Limb (tissue), 2 donors: Measurements from ENCODE around the gene PLEKHA7.
"Not testable (repeated sequence)": the region's sequence is repeated elsewhere in the genome, so short reads cannot be mapped to it uniquely, and the experiment has no call there.

Experiments used
- DNase-seq, 2 donors: peaks; one replicate each; pipeline ENCODE4 v3.0.0-alpha.2; 2016; ENCODE audit errors: extremely low spot score in 2 of 2

Gene PLEKHA7, protein sequence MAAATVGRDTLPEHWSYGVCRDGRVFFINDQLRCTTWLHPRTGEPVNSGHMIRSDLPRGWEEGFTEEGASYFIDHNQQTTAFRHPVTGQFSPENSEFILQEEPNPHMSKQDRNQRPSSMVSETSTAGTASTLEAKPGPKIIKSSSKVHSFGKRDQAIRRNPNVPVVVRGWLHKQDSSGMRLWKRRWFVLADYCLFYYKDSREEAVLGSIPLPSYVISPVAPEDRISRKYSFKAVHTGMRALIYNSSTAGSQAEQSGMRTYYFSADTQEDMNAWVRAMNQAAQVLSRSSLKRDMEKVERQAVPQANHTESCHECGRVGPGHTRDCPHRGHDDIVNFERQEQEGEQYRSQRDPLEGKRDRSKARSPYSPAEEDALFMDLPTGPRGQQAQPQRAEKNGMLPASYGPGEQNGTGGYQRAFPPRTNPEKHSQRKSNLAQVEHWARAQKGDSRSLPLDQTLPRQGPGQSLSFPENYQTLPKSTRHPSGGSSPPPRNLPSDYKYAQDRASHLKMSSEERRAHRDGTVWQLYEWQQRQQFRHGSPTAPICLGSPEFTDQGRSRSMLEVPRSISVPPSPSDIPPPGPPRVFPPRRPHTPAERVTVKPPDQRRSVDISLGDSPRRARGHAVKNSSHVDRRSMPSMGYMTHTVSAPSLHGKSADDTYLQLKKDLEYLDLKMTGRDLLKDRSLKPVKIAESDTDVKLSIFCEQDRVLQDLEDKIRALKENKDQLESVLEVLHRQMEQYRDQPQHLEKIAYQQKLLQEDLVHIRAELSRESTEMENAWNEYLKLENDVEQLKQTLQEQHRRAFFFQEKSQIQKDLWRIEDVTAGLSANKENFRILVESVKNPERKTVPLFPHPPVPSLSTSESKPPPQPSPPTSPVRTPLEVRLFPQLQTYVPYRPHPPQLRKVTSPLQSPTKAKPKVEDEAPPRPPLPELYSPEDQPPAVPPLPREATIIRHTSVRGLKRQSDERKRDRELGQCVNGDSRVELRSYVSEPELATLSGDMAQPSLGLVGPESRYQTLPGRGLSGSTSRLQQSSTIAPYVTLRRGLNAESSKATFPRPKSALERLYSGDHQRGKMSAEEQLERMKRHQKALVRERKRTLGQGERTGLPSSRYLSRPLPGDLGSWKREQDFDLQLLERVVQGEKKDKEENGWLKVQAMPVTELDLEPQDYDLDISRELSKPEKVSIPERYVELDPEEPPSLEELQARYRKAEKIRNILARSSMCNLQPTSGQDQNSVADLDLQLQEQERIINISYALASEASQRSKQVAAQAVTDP

DNA sequence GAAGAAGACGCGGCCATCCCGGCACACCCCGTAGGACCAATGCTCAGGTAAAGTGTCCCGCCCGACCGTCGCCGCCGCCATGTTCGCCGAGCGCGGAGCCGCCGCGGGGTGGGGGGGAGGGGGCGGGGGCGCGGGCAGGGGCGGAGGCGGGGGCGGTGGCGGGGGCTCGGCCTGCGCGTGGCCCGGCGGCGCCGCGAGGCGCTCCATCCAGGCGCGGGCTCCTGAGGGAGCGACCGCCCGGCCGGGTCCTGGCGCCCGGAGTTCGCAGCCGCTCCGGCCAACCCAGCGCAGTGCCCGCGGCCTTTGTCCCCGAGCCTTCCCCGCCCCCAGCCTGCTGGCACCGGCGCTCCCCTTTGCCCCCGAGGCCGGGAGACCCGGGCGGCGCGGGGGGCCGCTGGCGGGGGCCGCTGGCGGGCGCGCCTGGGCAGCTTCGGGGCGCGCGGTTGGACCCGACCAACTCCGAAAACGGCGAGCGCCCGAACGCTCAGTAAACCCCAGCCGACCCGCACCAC, at the start of gene PLEKHA7:
Gene PLEKHA7 (minus strand): TSS at position 94 of the 512 bp plus-strand sequence. CDS start 13 bp downstream, at position 81.
- peak in 1 of 2 donors; percentile 62 for DNase-seq

DNA sequence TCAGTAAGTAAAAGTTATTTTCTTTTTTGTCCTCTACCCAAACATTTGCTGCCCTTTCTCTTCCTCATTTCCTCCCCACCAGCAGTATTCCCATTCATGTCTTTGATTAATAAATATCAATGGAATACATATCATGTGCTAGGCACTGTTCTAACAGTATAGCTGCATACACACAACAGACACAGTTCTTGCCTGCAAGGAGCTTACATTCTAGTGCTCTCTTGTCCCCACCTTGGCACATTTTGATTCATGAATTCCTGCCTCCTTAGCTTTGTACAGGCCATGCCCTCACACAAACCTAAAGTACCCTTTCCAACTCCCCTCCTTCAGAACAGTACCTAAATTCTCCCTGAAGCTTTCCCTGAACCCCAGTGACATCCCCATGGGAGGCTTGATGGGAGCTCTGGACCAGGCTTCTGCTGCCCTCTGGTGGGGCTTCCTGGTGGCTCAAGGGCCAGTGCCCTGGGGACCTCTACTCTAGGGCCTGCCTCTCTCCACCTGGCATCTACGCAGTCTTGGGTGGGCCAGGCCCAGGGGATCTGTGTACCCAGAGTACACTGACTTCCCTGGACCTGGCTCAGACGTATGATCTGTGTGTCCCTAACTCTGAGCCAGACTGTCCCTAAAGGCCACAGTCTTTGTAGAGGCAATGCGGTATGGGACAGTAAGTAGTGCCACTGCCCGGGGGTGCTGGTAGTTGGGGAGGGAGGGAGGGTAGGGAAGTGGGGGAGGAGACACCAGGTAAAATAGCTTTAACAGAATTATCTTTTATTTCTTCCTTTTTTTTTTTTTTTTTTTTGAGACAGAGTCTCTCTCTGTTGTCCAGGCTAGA, 49.2 kb upstream of the PLEKHA7 start:
- peak in 1 of 2 donors; percentile 56 for DNase-seq

DNA sequence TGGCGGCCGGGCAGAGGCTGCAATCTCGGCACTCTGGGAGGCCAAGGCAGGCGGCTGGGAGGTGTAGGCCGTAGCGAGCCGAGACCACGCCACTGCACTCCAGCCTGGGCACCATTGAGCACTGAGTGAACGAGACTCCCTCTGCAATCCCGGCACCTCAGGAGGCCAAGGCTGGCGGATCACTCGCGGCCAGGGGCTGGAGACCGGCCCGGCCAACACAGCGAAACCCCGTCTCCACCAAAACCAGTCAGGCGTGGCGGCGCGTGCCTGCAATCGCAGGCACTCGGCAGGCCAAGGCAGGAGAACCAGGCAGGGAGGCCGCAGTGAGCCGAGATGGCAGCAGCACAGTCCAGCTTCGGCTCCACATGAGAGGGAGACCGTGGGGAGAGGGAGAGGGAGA, 36.9 kb upstream of the PLEKHA7 start:
- DNase-seq: not testable (repeated sequence)

DNA sequence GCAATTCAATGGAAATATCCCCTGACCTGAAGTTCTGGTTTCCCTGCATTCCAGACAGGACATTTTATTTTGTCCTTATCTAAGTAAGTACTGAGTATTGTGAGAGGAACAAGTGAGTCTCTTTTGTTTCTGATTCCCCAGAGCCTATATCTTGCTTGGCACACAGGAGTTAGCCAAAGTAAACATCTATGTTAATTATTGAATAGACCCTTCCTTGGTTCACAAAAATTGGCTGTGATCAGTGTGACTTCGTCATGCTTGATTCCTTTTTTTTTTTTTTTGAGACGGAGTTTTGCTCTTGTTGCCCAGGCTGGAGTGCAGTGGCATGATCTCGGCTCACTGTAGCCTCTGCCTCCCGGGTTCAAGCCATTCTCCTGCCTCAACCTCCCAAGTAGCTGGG, 34.3 kb upstream of the PLEKHA7 start:
- not testable (repeated sequence) for DNase-seq

DNA sequence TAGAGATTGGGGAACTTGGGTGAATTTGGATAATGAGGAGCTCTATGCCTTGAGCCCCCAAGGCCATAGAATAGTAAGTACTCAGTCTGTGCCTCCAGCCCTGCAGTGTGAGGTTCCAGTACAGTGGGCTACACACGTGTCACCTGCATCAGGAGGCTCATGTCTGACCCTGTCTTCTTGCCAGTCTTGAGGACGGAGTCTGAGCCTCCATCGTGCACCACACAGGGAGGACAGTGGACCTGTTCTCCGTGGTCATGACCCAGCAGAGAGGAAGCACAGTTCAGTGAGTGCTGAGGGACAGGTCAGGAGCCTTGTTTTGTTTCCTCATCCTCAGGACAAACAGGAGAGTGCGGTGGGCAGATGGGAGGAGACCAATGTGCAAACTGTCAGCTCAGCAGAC, 32.5 kb upstream of the PLEKHA7 start:
- no peak for DNase-seq

DNA sequence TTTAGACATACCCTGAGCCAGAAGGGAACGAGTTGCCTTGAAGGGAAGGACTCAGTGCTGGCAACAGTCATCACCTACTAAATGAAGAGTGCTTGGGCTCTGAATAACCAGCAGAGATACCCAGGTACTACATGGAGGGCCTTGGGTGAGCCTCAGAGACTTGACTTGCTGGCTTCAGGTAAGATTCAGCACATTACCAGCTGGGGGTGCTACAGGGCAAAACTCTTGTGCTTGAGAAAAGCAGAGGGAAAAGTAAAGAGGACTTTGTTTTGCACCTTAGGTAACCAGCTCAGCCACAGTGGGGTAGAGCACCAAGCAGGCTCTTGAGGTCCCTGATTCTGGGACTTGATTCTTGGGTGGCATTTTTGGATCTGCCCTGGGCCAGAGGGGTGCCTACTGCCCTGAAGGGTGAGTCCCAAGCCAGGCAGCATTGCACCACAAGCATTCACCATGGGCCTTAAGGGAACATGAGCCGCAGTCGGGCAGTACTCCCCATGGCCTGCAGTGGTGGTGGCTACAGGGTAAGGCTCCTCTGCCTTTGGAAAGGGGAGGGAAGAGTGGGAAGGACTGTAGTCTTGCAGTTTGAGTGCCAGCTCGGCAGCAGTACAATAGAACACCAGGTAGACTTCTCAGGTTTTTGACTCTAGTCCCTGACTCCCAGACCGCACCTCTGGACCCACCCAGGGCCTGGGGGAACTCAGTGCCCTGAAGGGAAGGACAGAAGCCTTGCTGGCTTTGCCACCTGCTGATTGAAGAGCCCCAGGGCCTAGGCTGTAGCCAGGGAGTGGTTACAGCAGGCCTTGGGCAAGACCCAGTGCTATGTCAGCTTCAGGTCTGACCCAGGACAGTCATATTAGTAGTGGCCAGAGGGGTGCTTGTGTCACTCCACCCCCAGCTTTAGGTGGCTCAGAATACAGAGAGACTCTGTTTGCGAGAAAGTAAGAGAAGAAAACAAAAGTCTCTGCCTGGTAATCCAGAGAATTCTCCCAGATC, 22.7 kb upstream of the PLEKHA7 start:
- DNase-seq: no peak

DNA sequence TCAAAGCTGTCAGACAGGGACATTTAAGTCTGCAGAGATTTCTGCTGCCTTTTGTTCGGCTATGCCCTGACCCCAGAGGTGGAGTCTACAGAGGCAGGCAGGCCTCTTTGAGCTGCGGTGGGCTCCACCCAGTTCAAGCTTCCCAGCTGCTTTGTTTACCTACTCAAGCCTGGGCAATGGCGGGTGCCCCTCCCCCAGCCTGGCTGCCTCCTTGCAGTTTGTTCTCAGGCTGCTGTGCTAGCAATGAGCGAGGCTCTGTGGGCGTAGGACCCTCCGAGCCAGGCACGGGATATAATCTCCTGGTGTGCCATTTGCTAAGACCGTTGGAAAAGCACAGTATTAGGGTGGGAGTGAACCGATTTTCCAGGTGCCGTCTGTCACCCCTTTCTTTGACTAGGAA, 19.8 kb upstream of the PLEKHA7 start:
- DNase-seq: not testable (repeated sequence)

DNA sequence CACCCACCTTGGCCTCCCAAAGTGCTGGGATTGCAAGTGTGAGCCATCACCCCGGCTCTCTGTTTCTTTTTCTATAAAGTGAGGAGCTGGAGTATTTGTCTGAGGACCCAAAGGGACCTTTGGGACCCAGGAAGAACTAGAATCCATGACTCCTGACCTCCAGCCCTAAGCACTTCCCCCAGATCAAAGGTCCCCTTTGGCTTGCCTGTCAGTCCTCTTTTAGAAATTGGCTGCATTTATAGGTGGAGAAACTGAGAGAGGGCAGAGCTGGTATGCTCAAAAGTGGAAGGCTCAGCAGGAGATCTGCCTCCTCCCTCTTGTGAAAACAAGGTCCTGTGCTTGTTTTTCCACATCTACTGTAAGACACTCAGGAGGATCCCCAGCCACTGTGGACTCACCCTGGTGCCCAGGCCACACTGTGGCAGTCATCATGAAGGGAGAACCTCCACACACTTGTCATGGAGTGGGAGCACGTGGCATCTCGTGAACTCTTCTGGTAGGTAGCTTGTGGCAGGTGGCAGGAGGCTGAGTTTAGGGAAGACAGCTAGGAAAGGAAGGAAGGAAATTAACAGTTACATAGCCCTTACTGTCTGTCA, 12.4 kb upstream of the PLEKHA7 start:
- DNase-seq: no peak

DNA sequence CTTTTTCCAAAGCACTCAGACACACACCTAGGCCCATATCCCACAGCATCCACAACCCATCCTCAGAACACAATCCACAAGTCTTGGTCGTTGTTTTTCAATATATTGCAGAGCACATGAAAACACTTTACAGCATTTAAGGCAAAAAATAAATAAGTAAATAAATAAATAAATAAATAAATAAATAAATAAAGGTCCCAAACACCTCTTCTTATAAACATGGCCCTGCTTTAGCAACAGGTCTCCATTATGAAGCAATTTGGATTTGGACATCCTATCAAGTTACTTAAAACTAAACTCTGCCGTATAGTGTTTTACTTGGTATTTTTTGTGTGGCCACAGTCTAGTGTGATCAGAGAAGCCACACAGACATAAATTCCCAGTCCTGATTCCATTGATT, 10.7 kb upstream of the PLEKHA7 start:
- no peak for DNase-seq

DNA sequence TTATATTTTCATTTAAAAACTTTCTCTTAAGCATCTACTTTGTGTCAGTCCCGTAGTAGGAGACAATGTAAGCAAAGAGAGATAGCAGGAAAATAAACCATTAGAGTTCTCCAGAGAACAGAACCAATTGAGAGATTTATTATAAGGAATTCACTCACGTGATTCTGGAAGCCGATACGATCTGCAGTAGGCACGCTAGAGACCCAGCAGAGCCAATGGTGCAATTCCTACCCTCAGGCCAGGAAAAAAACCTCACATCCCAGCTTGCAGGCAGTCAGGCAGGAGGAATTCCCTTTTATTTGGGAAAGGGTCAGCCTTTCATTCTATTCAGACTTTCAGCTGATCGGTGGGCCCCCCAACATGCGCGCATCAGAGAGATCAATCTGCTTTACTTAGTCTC, 7.3 kb upstream of the PLEKHA7 start:
- no peak for DNase-seq

DNA sequence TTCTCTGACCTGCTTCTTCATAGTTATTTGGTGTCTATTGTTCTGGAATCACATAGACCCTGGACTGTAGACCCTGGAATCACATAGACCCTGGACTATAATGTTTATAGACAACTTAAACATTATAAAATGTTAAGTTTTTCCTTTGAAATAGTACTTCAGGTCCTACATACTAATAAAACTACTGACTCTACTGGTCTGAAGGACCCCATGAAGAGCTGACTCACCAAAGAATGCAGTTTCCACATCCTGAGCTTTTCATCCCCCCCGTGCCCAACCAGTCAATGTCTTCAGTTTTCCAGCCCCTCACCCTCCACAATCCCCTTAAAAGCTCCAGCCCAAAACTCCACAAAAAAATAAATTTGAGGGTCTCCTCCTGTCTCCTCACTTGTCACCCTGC, 6.6 kb upstream of the PLEKHA7 start:
- DNase-seq: no peak

DNA sequence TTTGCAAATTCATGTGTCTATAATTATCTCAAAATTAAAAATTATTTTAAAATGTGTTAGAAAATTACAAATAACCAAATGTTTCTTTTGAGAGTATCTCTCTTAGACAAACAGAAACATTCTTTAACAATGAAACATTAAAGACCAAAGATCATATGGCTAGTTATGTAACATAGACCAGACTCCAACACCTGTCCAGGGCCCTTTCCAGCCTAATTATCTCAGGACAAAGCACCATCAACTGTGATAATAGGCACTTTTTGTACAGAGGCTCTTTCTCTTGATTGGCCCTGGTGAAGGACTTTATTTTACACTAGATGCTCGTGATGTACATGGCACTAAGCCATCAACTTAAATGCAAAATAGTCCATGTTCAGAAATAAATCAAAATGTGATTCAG, 5.0 kb upstream of the PLEKHA7 start:
- DNase-seq: no peak

DNA sequence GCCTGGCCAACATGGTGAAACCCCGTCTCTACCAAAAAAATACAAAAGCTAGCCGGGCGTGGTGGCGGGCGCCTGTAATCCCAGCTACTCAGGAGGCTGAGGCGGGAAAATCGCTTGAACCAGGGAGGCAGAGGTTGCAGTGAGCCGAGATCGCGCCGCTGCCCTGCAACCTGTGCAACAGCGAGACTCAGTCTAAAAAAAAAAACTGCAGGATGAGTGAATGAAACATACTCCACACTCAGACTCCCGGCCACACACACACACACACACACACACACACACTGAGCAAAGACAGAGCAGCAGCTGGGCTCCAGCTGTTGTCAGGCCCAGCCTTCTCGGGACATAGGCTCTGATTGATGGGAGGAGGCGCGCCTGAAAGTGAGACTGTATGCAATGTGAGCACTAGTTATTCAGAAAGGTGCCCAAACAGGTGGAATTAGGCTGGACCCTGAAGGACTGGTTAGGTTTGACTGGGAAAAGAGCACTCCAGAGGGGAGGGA, 1.5 kb upstream of the PLEKHA7 start:
- peak; percentile 58 to 79 for DNase-seq

DNA sequence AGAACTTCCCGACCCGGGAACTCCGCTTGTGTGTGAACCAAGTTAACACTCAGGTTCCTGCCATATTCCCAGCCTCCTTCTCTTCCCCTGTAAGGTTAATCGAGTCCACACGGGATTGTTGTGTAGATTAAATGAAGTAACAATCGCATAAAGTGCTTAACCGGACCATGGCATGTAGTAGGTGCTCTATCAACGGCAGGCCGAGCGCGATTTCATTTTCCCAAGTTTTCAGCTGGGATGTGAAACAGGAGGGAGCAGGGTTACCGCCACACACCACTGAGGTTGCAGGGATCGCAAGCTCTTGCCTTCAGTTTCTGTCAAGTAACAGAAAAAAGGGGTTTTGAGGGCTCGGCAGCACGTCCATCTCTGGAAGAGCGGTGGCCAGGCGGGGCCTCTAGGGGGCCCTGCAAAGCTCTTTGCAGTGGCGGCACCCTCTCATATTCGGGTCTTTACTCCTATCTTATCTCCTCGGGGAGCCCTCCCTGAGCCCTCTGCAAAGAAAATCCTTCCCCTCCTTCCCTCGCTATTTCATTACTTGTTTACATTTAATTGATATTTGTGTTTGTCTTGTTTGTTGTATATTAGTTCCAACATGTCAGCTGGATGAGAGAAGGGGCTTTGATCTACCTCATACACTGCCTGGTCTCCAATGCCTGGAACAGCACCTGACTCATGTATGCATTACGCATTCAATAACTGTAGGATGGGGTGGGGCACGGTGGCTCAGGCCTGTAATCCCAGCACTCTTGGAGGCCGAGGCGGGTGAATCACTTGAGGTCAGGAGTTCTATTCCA, 816 bp upstream of the PLEKHA7 start:
- DNase-seq: no peak

DNA sequence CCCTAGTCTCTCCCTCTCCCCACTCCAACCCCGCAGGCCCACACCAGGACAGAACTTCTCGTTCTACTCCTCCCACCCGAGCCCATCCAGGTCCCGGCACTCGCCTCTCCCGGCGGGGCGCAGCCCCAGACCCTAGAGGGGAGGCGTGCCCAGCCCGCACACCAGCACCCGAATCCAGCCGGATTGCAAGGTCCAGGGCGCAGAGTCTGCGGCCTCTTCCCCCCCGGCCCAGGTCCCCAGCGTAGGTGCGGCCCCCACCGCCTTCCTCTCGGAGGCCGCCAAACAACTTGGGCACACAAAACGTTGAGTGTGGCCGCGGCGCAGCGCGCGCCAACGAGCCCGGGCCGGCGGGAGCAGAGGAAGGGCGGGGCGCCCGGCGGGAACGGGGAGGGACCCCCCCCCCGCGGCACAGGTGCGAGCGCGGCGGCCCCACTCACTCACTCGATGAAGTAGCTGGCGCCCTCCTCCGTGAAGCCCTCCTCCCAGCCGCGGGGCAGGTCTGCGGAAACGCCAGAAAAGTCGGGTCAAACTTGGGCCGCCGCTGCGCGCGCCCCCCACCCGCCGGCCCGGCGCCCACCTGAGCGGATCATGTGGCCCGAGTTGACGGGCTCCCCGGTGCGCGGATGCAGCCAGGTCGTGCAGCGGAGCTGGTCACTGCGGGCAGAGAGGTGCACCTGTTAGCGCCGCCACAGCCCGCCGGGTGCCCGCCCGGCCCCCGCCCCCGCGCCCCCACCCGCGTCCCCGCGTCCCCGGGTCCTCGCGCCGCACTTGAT, 480 bp downstream of the PLEKHA7 start:
- peak in 1 of 2 donors; percentile 55 for DNase-seq

DNA sequence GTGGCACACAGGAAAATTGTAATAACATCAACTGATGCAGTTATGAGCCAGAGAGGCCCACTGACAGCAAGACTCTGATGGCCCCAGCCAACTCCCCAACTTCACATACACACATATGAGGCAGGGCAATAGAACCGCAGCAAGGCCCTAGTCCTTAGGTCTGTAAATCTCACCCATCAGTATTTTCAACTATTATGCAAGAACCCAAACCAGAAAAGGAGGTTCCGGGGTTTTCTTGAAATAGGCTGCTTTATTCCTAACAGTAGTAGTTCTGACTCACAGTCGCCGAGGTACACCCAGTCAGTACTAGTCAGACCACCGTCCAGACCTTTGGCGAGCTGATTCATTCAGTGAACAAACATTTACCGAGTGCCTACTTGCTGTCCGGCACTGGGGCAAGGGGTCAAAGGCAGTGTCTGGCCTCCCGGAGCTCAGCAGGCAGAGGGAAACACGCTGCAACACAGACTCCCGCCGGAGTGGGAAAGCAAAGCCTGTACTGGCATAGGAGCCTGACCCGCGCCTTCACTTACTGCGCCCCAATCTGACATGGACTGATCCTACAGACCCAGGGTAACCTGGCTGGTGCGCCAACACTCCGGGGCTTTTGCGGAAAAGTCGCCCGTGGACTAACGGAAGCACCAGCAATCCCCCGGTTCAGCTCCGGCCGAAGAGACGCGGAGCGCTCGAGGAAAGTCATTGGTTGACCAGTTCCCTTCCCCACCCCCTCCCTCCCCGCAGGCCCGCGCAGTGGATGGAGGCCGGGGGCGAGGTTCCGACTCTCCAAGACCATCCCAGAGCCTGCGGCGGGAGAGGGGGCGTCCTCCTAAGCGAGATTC, 1.3 kb downstream of the PLEKHA7 start:
- peak in 1 of 2 donors; percentile 63 for DNase-seq
